Thyroid gland (tissue), 4 donors: ENCODE measurements around the gene ARHGDIB. TPM values are rescaled to one million over a fixed set of nuclear protein-coding genes. Genes with fewer than 3 reads are reported as not detected.
A peak's percentile ranks its signal among the peaks of the same experiment; 100 is the strongest.

Experiments
- DNase-seq, 2 donors: peaks; one replicate each; pipeline ENCODE4 v3.0.0-alpha.2; 2019
- H3K27ac ChIP-seq, 3 donors: fragments of 200-600 bp; sonication (generic); 1 replicate in 2 of 3; 2 replicates in 1 of 3; pipeline ENCODE4 v1.5.1; 2016 to 2019; ENCODE audit warnings: mild to moderate bottlenecking in 1 of 3, moderate library complexity in 1 of 3
- H3K27me3 ChIP-seq: fragments of 200-600 bp; sonication (generic); one replicate; pipeline ENCODE4 v1.5.1; 2019
- H3K36me3 ChIP-seq, 2 donors: fragments of 200-600 bp; sonication (generic); one replicate each; pipeline ENCODE4 v1.5.1; 2016 to 2019
- H3K4me1 ChIP-seq, 2 donors: fragments of 200-600 bp; sonication (generic); one replicate each; pipeline ENCODE4 v1.5.1; 2017 to 2019
- H3K4me3 ChIP-seq, 3 donors: fragments of 200-600 bp; sonication (generic); replicated peaks in 1 of 3; 1 replicate in 2 of 3; 2 replicates in 1 of 3; pipeline ENCODE4 v1.5.1; 2016; ENCODE audit warnings: mild to moderate bottlenecking in 1 of 3
- H3K9me3 ChIP-seq: fragments of 200-600 bp; sonication (generic); one replicate; pipeline ENCODE4 v1.5.1; 2017
- CTCF ChIP-seq, 6 experiments: fragments of 200-600 bp in 3 of 6; fragments of 450-650 bp in 3 of 6; sonication (generic) in 3 of 6; IDR thresholded peaks; one replicate each; pipeline ENCODE4 v1.5.1; 2016 to 2019; ENCODE audit warnings: antibody characterized with exemption in 6 of 6, mild to moderate bottlenecking in 2 of 6, inconsistent platforms in 1 of 6, moderate library complexity in 1 of 6
- POLR2A ChIP-seq, 2 donors: fragments of 450-650 bp; IDR thresholded peaks; one replicate each; pipeline ENCODE4 v1.6.1; 2017; ENCODE audit warnings: antibody characterized with exemption in 2 of 2, mild to moderate bottlenecking in 2 of 2, moderate library complexity in 1 of 2
- WGBS, 2 donors: methylation state at CpG; one replicate each; pipeline ENCODE4 v1.1.5; 2017; 5-methylcytosine and 5-hydroxymethylcytosine counted together
- intact Hi-C: fragments of 100-400 bp; cut with DNase I; formaldehyde crosslinking; loops from one replicate; pipeline ENCODE4 v1.15.1; 2023
- total RNA-seq, 4 donors: library from RNA; depleted of rRNA; stranded (reverse); fragments of >200 nt; gene quantifications; one replicate each; pipeline ENCODE4 v1.2.3, GENCODE V29; 2016

ARHGDIB gene
- total RNA-seq, 4 donors from 2014 or later = 54.4 to 107 (median 65.9) TPM

- TF ChIP-seq POLR2A (IDR thresholded peaks at IDR 0.05) (no peak), CTCF (IDR thresholded peaks at IDR 0.05) (no peak)
- Histone ChIP-seq H3K36me3 (peaks cover 0 to 17% of the 10 kb centered on the region in 2 donors), H3K9me3 (no peaks in the 10 kb centered on the region), H3K4me3 (no peak overlapping the region), H3K27ac (peak overlapping the region in 1 of 3 donors; percentile 91), H3K27me3 (no peaks in the 10 kb centered on the region), H3K4me1 (peaks cover 24 to 61% of the 10 kb centered on the region in 2 donors)
- WGBS, 2 donors = 28 to 33% methylated on average over 1 of the region's 1 CpG
- intact Hi-C loops = no loop called here
- no peak for DNase-seq
Measured at GRCh38 chr12:14946861-14947260, 14.5 kb downstream of the ARHGDIB start.

GRCh38 chr12:14946162-14946561 is 15.2 kb downstream of the ARHGDIB start:
- Histone ChIP-seq H3K27ac (no peak overlapping the region), H3K4me1 (peaks cover 20 to 54% of the 10 kb centered on the region in 2 donors), H3K4me3 (no peak overlapping the region), H3K9me3 (no peaks in the 10 kb centered on the region), H3K27me3 (no peaks in the 10 kb centered on the region), H3K36me3 (peaks cover 0 to 17% of the 10 kb centered on the region in 2 donors)
- WGBS, 2 donors = 78 to 90% methylated on average over 2 of the region's 2 CpGs
- intact Hi-C loops = no loop called here
- no peak for DNase-seq
- TF ChIP-seq POLR2A (IDR thresholded peaks at IDR 0.05) (no peak), CTCF (IDR thresholded peaks at IDR 0.05) (no peak)

GRCh38 chr12:14942196-14942931 is 19.0 kb downstream of the ARHGDIB start:
- DNase-seq = no peak
- no peaks in the 10 kb centered on the region for H3K9me3 ChIP-seq
- peaks cover 0 to 17% of the 10 kb centered on the region in 2 donors for H3K36me3 ChIP-seq
- H3K4me1 ChIP-seq = peaks cover 0 to 16% of the 10 kb centered on the region in 2 donors
- H3K27me3 ChIP-seq = no peaks in the 10 kb centered on the region
- no peak overlapping the region for H3K4me3 ChIP-seq
- no peak overlapping the region for H3K27ac ChIP-seq
- no peak for TF ChIP-seq POLR2A (IDR thresholded peaks at IDR 0.05)
- no peak for TF ChIP-seq CTCF (IDR thresholded peaks at IDR 0.05)
- WGBS, 2 donors = 77 to 85% methylated on average over 12 of the region's 12 CpGs
- intact Hi-C loops = no loop called here

GRCh38 chr12:14941369-14941768 is 20.0 kb downstream of the ARHGDIB start:
- intact Hi-C loops = no loop called here
- Histone ChIP-seq H3K27ac (no peak overlapping the region), H3K4me1 (peaks cover 0 to 6% of the 10 kb centered on the region in 2 donors), H3K27me3 (no peaks in the 10 kb centered on the region), H3K9me3 (no peaks in the 10 kb centered on the region), H3K4me3 (no peak overlapping the region), H3K36me3 (peaks cover 0 to 11% of the 10 kb centered on the region in 2 donors)
- TF ChIP-seq POLR2A (IDR thresholded peaks at IDR 0.05) (no peak), CTCF (IDR thresholded peaks at IDR 0.05) (no peak)
- no peak for DNase-seq
- WGBS, 2 donors = 93 to 98% methylated on average over 2 of the region's 2 CpGs

GRCh38 chr12:14938301-14938700 is 23.1 kb downstream of the ARHGDIB start, which contains the start of gene ERP27:
Gene ERP27 (minus strand): TSS chr12:14938537. CDS start chr12:14938508, 29 bp downstream.
- Histone ChIP-seq H3K9me3 (no peaks in the 10 kb centered on the region), H3K4me1 (no peaks in the 10 kb centered on the region), H3K27me3 (no peaks in the 10 kb centered on the region), H3K27ac (no peak within 1 kb of the TSS), H3K36me3 (no peaks in the 10 kb centered on the region), H3K4me3 (no peak within 1 kb of the TSS)
- no peak for DNase-seq
- TF ChIP-seq POLR2A (IDR thresholded peaks at IDR 0.05) (no peak), CTCF (IDR thresholded peaks at IDR 0.05) (no peak)
- intact Hi-C loops = loop anchor here (10.0 kb wide), 1 partner anchor 56 kb away; no protein-coding TSS in a partner anchor
- WGBS, 2 donors = 84 to 90% methylated on average over 3 of the region's 3 CpGs
